HG03280 (cell line): ENCODE data around the gene RXFP4.
"Not testable (repeated sequence)": the region's sequence is repeated elsewhere in the genome, so short reads cannot be mapped to it uniquely, and the experiment has no call there.

Experiments used
- ATAC-seq: cut with Tn5 transposase; IDR thresholded peaks from one replicate; pipeline ENCODE4 v1.9.1; 2021; ENCODE audit warnings: mild to moderate bottlenecking, moderate library complexity; ENCODE audit not compliant: unreplicated experiment

Gene RXFP4, protein sequence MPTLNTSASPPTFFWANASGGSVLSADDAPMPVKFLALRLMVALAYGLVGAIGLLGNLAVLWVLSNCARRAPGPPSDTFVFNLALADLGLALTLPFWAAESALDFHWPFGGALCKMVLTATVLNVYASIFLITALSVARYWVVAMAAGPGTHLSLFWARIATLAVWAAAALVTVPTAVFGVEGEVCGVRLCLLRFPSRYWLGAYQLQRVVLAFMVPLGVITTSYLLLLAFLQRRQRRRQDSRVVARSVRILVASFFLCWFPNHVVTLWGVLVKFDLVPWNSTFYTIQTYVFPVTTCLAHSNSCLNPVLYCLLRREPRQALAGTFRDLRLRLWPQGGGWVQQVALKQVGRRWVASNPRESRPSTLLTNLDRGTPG

DNA sequence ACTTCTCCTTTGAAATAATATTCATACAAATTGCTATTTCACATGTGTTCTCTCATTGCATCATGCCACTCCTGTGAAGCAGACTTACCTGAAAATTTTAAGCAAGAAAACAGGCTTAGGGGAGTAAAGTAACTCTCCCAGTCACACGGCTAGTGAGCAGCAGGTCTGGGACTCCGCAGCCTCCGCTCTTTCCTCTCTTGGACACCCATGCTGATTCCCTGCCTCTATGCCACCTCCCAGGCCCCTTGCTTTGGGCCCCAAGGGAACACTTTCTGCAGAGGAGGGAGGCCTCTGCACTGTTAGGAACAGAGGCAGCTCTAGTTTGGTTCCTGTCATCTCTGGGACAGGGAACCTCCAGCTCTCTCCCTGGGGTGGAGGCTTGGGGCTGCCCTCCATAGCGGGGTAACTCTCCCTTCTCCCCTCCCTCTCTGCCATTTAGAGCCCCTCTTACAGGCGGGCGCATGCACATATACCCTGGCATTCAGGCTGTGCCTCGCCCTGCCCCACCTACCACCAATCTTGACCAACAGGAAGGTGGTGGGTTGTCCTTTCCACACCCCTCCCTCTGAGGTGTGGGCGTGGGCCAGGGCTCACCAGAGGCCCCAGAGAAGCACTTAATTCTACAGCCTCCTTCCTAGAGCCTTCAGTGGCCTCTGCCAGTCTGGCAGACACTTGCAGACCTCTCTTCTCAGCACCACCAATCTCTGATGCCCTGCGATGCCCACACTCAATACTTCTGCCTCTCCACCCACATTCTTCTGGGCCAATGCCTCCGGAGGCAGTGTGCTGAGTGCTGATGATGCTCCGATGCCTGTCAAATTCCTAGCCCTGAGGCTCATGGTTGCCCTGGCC is at the start of gene RXFP4:
RXFP4 (plus strand) TSS at position 646 of the 852 bp plus-strand sequence; CDS start at position 718, 72 bp downstream.
- no peak for ATAC-seq

DNA sequence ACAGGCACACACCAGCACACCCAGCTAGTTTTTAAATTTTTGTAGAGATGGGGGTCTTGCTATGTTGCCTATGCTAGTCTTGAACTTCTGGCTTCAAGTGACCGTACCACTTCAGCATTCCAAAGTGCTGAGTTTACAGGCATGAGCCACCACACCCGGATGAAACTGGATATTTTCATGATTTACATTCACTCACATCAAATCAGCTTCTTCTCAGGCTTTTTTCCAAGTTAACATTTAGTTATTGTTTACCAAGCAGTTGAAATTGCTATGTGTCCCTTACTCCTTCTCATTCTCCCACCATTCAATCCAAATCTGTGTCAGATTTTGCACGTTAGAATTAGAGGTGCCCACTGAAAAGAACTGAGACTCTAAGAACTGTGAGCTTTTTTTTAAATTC is 48.6 kb upstream of the RXFP4 start:
- ATAC-seq = no peak

DNA sequence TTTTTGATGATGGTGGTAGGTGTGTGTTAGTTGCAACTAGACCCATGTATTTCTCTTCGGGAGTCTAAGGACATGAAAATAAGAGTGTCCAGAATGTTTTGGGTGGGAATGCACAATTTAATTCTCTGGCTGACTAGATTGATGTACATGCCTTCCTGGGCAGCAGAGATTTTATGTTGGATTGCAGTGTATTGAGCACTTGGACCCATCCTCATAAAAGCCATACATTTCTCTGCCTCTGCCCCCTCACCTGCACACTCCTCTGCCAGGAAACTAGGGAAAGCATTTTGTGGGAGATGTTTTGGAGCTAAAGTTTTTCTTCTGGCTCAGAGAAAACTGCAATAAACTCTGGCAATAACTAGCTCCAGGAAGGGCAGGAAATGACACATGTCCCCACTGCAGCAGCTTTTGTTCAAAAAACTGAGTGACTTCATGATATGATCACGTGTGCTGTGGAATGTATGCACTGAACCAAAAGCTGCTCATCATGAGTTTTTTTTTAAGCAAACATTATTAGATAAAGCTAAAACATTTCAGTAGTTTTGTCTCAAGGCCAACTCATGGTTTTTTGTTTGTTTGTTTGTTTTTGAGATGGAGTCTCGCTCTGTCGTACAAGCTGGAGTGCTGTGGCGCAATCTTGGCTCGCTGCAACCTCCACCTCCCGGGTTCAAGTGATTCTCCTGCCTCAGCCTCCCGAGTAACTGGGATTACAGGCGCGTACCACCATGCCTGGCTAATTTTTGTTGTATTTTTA is 47.9 kb upstream of the RXFP4 start:
- ATAC-seq = no peak

DNA sequence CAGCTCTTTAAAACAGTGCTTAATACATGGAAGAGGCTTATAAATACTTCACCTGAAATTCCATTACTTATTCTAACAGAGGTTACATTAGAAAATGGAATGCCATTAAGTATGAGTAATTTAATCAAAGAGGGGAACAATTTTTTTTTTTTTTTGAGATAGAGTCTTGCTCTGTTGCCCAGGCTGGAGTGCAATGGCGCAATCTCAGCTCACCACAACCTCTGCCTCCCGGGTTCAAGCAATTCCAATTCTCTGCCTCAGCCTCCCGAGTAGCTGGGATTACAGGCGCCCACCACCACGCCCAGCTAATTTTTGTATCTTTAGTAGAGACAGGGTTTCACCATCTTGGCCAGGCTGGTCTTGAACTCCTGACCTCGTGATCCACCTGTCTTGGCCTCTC is 45.8 kb upstream of the RXFP4 start:
- not testable (repeated sequence) for ATAC-seq

DNA sequence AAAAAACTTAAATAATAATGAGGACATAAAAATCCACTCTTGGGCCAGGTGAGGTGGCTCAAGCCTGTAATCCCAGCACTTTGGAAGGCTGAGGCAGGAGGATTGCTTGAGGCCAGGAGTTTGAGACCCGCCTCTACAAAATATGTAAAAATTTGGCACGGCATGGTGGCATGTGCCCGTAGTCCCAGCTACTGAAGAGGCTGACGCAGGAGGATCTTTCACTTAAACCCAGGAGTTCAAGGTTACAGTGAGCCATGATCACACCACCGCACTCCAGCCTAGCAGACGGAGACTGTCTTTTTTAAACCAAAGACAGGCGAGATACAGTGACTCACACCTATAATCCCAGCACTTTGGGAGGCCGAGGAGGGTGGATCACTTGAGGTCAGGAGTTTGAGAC is 45.0 kb upstream of the RXFP4 start:
- not testable (repeated sequence) for ATAC-seq

DNA sequence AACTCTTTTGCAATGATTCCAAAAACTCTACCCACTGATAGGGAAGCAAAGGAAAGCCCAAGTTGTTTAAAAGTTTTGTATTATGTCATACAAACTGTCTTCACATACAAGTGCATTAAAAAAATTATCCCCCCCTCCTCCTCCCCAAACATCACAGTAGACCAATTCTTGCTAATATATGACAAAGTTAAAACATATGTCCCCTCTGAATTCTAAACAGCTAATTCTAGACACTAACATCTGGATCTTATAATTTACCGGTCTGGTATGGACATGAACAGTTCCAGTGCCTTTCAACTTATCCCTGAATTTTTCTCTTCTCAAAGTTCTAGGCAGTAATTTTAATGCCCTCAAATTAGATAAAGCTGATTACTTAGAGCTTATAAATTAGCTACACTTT is 43.7 kb upstream of the RXFP4 start:
- ATAC-seq = no peak

DNA sequence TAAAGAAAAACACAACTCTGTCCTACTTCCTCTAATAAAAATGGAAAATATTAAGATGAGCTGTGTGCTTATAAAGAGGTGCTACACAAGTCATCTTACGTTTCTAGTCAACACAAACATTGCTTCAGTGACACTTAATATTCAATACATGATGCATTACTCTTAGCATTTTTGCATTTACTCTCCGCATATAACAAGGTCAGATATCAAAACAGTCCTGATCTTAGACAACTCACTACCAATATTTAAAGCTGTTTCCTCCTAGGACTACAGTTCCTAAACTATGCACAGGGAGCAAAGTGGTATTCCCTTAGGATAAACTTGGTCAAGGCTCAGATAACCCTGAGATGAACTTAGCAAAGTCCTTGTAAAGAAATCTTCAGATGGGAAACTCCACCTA is 42.5 kb upstream of the RXFP4 start:
- no peak for ATAC-seq

DNA sequence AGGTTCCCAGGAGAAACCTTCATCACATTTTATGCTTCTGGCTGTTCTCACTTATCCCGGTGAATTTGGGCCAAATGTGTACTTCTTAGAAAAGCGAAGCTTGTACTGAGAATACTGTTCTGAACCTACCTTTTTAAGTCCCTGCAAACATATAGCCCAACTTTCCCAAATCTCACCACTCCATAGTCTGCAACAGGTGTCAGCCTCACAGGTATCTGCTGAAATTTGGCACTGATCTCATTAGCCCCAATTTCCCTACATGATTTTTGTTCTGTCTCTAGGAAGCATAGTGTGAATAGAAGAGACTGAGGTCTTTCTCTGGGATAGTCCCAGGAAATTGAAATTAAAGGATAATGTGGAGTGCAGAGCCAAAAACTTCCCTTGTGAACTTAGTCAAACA is 41.8 kb upstream of the RXFP4 start:
- no peak for ATAC-seq

DNA sequence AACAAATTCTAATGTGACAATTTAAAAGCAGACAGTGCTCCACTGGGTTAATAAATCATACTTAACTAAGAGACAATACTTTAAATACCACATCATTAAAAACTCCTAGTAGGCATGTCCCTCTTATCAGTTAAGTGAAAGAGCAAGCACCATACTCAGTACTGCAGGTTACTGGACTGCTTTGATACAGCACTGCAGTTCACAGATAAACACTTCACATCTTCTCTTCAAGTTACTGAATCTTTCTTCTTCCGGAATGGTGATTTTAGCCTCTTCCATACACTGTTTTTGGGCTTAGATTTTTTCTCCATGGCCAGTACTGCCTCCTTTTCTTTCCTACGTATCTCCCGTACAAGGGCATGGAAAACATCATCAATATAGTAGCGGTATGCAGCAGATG is 41.3 kb upstream of the RXFP4 start:
- ATAC-seq = no peak

DNA sequence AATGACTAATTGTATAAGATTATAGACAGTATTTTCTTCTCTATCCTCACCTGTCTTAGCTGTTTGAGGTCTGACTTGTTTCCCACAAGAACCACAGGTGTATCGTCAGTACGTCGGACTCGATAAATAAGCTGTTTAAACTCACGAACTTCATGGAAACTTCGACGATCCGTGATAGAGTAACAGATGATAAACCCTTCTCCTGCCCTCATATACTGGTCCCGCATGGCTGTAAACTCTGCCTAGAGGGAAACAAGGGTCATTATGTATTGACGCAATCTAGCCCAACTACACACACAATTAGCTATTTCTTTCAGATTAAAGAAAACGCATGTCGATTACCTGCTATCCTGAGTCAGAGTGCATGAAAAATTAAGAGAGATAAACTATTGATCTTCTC is 37.2 kb upstream of the RXFP4 start:
- no peak for ATAC-seq

DNA sequence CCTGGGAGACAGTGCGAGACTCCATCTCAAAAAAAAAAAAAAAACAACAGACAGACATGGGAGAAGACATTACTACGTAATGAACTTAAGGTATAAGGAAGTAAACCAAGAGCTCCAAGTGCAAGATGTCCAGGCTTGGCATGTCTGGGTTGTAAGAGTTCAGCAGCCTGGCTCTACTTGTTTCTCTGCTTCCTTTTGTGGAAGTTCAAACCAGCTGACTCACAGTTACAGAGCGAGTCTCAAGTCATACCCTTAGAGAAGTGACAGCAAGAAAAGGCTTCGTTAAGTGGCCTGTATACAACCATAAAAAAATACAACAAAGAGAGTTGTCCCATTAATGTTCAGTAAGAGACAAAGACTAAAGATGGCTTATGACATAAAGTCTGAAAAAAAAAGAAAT is 31.5 kb upstream of the RXFP4 start:
- ATAC-seq = no peak

DNA sequence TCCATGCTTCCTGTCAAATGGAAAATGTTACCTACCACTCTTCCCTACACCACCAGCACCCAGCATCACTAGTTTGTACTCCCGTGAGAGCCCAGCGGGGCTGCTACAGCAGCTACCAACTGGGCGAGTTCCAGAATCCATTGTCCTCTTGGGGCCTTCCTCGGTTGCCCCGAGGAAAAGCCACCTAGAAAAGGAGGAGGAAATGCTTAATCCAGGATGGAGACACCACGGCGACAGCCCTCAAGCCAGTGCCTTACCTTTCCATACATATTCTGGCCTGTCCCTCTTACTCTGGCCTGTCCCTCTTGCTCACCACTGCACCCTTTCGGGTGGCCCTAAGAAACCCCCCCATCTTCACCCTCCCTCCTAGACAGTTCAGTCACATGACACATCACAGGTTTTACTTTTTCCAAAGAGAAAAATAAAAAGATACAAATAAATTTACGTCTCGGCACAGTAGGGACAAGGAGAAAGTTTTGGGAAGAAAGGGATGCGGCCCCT is 30.8 kb upstream of the RXFP4 start:
- ATAC-seq = peak; percentile 18

DNA sequence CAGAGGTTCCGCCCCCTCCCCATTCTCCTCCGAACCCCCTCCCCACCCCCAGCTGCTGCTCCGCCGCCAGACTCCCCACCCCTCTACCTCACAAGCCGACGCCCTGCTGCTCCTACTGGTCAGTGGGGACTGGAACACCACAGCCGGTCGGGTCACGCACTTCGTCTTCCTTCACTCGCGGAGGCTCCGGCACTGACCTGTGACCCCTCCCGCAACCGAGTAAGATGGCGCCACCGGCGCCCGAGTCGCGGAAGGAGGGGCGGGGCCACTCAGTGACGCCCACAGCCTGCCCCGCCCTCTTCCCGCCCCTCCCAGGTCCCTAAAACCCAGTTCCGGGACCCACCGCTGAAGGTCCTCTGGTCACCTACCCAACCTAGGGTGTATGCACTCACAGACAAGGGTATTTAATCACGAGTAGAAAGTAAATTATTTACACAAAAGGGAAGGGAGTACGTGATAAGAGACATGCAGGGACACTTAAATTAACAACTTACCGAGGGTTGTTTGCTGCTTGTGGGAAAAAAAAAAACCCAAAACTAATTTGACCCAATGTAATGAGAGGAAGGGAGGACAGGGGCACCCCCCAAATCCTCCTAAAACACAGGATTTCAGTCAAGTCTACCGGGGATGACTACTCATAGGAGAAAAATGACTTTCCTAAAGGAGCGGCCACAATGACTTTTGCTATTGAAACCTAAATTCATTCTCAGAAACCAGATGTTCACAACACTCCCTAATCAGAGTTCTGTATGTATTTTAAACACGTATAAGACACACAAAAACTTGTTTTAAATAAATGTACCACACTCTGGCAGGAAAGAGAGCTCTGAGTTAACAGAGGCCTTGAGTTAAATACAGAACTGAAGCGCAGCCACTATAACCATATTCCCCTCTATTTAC is 30.0 kb upstream of the RXFP4 start, which contains the start of gene RIT1:
RIT1 (minus strand) TSS at position 194 of the 900 bp plus-strand sequence. CDS start 588 bp downstream, outside the sequence.
- peak; percentile 86 for ATAC-seq

DNA sequence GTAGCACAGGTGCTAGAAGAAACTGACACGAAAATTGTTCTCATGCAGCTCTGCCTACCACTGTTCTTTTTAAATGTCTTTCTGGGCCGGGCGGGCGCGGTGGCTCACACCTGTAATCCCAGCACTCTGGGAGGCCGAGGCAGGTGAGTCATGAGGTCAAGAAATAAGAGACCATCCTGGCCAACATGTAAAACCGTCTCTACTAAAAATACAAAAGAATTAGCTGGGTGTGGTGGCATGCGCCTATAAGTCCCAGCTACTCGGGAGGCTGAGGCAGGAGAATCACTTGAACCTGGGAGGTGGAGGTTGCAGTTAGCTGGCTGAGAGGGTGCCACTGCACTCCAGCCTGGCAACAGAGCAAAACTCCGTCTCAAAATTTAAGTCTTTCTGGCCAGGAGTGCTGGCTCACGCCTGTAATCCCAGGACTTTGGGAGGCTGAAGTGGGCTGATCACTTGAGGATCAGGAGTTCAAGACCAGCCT is 29.3 kb upstream of the RXFP4 start:
- no peak for ATAC-seq

DNA sequence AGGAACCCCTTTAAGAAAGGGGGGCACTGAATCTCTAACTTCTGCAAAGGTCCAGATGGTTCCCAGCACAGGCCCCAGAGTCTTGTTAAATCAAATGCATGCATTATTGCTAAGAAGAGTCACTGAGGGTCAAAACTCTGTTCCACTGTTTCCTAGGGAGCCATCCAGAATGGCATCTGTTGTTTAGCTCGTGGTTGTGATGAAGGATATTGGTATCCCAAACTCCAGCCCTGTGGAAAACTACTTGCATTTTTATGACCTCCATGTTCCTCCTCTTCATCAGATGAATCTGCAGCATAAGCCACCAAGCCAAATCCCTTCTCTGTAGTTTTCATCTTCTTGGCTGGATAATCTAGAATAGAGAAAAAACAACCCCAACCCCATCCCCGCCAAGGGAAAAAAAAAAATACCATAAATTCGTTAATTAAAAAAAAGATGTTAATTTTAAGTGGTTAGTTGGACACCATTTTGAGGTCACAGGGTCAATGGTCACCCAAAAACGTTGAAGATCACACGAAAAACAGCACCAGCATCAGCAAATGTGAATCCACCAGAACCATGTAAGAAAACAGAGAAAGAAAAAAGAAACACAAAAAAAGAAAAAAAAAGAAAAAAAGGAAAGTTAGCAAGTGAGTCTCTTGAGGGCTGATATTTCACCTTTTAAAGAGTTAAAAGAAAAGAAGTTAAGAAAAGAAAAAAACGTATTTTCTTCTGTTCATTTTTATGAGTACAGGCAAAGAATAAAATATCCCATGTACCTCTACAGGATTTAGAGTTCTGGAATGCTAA is 27.3 kb upstream of the RXFP4 start:
- ATAC-seq = no peak

DNA sequence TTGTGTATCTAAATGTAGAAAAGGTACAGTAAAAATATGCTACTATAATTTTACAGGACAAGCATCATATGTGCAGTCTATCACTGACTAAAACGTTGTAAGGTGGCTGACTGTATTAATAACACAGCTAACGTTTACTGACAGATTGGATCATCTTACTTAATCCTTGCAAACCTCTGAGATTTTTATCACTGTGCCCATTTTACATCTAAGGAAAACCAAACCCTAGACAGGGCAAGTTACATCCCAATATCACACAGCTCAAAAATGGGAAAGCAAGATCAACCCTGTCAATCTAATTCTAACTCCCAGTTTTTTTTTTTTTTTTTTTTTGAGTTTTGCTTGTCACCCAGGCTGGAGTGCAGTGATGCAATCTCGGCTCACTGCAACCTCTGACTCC is 22.8 kb upstream of the RXFP4 start:
- ATAC-seq = no peak

DNA sequence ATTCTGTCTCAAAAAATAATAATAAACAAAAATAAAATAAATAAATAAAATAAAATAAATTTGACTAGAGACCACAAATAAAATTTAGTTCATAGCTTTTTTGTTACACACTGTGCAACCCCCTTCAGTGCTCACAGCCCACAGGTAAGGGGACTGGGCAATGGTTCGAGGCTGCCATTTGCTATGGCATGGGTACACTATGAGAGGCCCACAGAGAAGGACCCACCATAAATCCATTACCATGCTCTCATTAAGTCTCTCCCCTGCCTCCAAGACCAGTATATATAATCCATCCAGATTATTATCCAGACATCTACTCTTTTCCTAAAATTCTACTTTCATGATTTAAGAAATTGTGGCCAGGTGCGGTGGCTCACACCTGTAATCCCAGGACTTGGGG is 21.6 kb upstream of the RXFP4 start:
- no peak for ATAC-seq

DNA sequence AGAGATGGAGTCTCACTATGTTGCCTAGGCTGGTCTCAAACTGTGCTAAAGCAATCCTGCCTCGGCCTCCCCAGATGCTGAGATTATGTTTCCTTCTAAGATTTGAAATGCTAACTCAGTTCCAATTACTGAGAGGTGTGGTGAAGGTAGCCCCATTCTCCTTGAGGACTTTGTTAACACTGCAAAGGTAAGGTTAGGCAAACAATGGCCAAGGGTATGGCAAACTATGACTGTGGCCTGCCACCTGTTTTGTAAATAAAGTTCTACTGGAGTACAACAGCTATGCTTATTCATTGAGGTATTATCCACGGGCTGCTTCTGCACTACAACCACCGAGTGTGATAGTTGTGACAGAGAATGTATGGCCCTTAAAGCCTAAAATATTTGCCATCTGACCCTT is 20.7 kb upstream of the RXFP4 start:
- ATAC-seq = no peak

DNA sequence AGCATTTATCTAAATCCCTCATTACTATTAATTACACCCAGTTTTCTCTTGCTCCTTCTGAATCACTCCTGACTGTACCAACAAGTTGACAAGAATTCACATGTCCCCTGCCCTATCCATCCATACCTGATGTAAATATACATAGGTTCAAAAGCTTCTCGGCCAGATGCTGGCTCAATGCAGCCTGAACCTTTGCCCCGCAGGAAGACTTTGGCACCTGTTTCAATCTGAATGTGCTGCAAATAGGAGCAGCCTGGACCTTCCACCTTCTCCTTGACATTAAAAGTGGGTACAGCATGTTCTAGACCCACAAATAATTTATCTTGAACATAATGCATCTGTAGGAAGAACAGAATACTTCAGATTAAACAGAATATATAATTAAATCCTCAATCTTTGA is 15.9 kb upstream of the RXFP4 start:
- ATAC-seq = no peak
